ENCODE results near the gene CSNK2A2. TPM values are rescaled to one million over a fixed set of nuclear protein-coding genes. Genes with fewer than 3 reads are reported as not detected.

The CSNK2A2 gene
- total and polyA plus RNA-seq, 4 donors = 18.6 to 74.7 (median 41.0) TPM

DNA sequence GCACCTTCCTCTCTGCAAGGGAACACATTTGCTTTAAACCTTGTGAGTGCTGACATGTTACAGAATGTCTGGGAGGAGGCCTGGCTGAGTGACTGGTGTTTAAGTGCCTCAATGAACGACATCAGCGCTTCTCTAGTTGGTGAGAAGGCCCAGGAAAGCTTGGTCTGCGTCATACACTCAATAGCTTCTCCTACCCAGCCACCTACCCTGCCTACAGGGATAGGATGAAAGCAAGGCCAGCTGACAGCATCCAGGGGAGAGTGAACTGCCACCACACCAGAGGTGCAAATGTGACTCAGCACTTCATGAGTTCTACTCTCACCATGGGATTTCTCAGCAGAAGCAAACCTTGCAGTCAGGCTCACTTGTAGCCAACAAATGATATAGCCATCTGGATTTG is 37.1 kb downstream of the CSNK2A2 start:
- Histone ChIP-seq H3K27ac (ENCODE audit: low read depth in 1 of 2, low read length in 1 of 2) (no peak overlapping the region), H3K9ac (ENCODE audit: insufficient read depth in 1 of 2, low read length in 2 of 2) (no peak overlapping the region), H3K27me3 (ENCODE audit: control insufficient read depth in 3 of 3, insufficient read depth in 3 of 3, low read length in 2 of 3) (no peaks in the 10 kb centered on the region), H3K36me3 (ENCODE audit: control insufficient read depth in 4 of 4, insufficient read depth in 4 of 4, low read length in 4 of 4) (peaks cover 27 to 43% (median 33%) of the 10 kb centered on the region in 4 donors), H3K9me3 (ENCODE audit: control insufficient read depth in 4 of 4, insufficient read depth in 3 of 4, low read length in 3 of 4) (peaks cover 0 to 1% (median 0%) of the 10 kb centered on the region in 4 donors), H3K4me1 (ENCODE audit: control insufficient read depth in 5 of 5, insufficient read depth in 5 of 5, low read length in 5 of 5) (no peaks in the 10 kb centered on the region), H3K4me3 (no peak overlapping the region)
- 86 to 94% methylated on average over 3 of the region's 3 CpGs for WGBS, 2 donors
- no peak for DNase-seq
- ATAC-seq (ENCODE audit: insufficient read depth, low FRiP score) = no peak
- TF ChIP-seq CTCF (IDR thresholded peaks at IDR 0.05; ENCODE audit: control extremely low read depth, extremely low read depth) = no peak

DNA sequence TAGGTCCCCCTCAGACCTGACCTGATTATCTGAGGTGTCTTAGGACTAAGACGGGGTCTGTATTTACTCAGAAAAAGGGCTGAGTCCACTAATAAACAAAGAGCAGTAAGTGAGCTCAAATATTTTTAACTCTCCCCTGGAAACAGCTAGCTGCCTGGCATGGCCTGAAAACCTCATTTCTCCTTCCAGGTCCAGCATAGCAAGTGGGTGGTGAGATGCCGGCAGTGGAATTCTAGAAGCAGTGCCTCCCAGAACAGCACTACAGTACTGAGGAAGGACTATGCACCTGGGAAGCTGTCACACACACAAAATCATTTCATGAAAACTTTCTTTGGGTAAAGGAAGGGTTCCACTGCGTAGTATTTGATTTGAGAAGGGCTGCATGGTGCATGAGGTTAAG is 39.2 kb downstream of the CSNK2A2 start:
- no peak for TF ChIP-seq CTCF (IDR thresholded peaks at IDR 0.05; ENCODE audit: control extremely low read depth, extremely low read depth)
- H3K27me3 ChIP-seq (ENCODE audit: control insufficient read depth in 3 of 3, insufficient read depth in 3 of 3, low read length in 2 of 3) = no peaks in the 10 kb centered on the region
- no peak for ATAC-seq (ENCODE audit: insufficient read depth, low FRiP score)
- no peak overlapping the region for H3K27ac ChIP-seq (ENCODE audit: low read depth in 1 of 2, low read length in 1 of 2)
- DNase-seq = no peak
- no peaks in the 10 kb centered on the region for H3K4me1 ChIP-seq (ENCODE audit: control insufficient read depth in 5 of 5, insufficient read depth in 5 of 5, low read length in 5 of 5)
- H3K4me3 ChIP-seq = no peak overlapping the region
- 80 to 94% methylated on average over 3 of the region's 3 CpGs for WGBS, 2 donors
- H3K9ac ChIP-seq (ENCODE audit: insufficient read depth in 1 of 2, low read length in 2 of 2) = no peak overlapping the region
- H3K36me3 ChIP-seq (ENCODE audit: control insufficient read depth in 4 of 4, insufficient read depth in 4 of 4, low read length in 4 of 4) = peaks cover 7 to 27% (median 21%) of the 10 kb centered on the region in 4 donors
- H3K9me3 ChIP-seq (ENCODE audit: control insufficient read depth in 4 of 4, insufficient read depth in 3 of 4, low read length in 3 of 4) = peaks cover 0 to 1% (median 0%) of the 10 kb centered on the region in 4 donors

DNA sequence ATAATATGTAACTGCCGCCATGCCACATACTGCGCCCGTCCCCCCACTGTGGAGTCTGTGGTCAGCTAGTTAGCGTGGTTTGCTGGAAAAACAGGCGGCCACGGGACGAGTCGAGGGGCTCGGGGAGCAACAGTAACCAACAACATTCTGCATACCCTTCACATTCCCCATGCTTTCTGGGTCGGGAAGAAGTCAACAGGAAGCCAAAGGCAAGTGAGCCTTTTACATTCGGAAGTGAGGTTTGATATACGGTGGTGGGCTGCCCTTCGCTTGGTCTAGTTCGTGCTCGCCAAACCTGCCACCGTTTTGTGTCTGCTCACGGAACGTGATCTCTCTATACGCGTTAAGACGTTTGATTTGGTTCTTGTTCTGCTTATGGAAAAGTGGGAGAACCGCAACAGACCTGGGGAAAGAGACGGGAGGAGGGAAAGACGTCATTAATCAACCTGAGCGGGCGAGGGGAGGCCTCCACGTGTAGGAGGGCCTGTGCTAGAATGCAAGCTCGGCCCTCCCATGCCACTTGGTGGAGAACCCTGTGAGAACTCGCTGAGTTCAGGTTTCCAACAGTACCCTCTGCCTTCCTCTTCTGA is 39.9 kb downstream of the CSNK2A2 start:
- ATAC-seq (ENCODE audit: insufficient read depth, low FRiP score) (no peak), DNase-seq (no peak)
- no peak for TF ChIP-seq CTCF (IDR thresholded peaks at IDR 0.05; ENCODE audit: control extremely low read depth, extremely low read depth)
- Histone ChIP-seq H3K4me3 (no peak overlapping the region), H3K9me3 (ENCODE audit: control insufficient read depth in 4 of 4, insufficient read depth in 3 of 4, low read length in 3 of 4) (peaks cover 0 to 1% (median 0%) of the 10 kb centered on the region in 4 donors), H3K36me3 (ENCODE audit: control insufficient read depth in 4 of 4, insufficient read depth in 4 of 4, low read length in 4 of 4) (peaks cover 3 to 24% (median 16%) of the 10 kb centered on the region in 4 donors), H3K27me3 (ENCODE audit: control insufficient read depth in 3 of 3, insufficient read depth in 3 of 3, low read length in 2 of 3) (no peaks in the 10 kb centered on the region), H3K4me1 (ENCODE audit: control insufficient read depth in 5 of 5, insufficient read depth in 5 of 5, low read length in 5 of 5) (no peaks in the 10 kb centered on the region), H3K9ac (ENCODE audit: insufficient read depth in 1 of 2, low read length in 2 of 2) (no peak overlapping the region), H3K27ac (ENCODE audit: low read depth in 1 of 2, low read length in 1 of 2) (no peak overlapping the region)
- 86 to 87% methylated on average over 29 of the region's 29 CpGs for WGBS, 2 donors

- TF ChIP-seq CTCF (IDR thresholded peaks at IDR 0.05; ENCODE audit: control extremely low read depth, extremely low read depth) = no peak
- 74 to 86% methylated on average over 2 of the region's 2 CpGs for WGBS, 2 donors
- Histone ChIP-seq H3K9me3 (ENCODE audit: control insufficient read depth in 4 of 4, insufficient read depth in 3 of 4, low read length in 3 of 4) (peaks cover 0 to 1% (median 0%) of the 10 kb centered on the region in 4 donors), H3K4me1 (ENCODE audit: control insufficient read depth in 5 of 5, insufficient read depth in 5 of 5, low read length in 5 of 5) (no peaks in the 10 kb centered on the region), H3K27ac (ENCODE audit: low read depth in 1 of 2, low read length in 1 of 2) (no peak overlapping the region), H3K36me3 (ENCODE audit: control insufficient read depth in 4 of 4, insufficient read depth in 4 of 4, low read length in 4 of 4) (peaks cover 3 to 20% (median 12%) of the 10 kb centered on the region in 4 donors), H3K9ac (ENCODE audit: insufficient read depth in 1 of 2, low read length in 2 of 2) (no peak overlapping the region), H3K27me3 (ENCODE audit: control insufficient read depth in 3 of 3, insufficient read depth in 3 of 3, low read length in 2 of 3) (no peaks in the 10 kb centered on the region), H3K4me3 (no peak overlapping the region)
- DNase-seq = no peak
- no peak for ATAC-seq (ENCODE audit: insufficient read depth, low FRiP score)
Observed at GRCh38 chr16:58157239-58157638, 40.7 kb downstream of the CSNK2A2 start.

Data from lung (tissue), 12 donors.